Fibroblast of villous mesenchyme (primary cell): ENCODE measurements around the gene NPDC1. TPM values are rescaled to one million over a fixed set of nuclear protein-coding genes. Genes with fewer than 3 reads are reported as not detected.
A peak's percentile ranks its signal among the peaks of the same experiment; 100 is the strongest.

Source experiments
- DNase-seq: peaks from one replicate; pipeline ENCODE4 v3.0.0-alpha.2; 2010; ENCODE audit warnings: low read depth
- H3K4me3 ChIP-seq: 2 replicates; pipeline ENCODE4 v1.5.1; 2011; ENCODE audit warnings: low read depth, mild to moderate bottlenecking, low read length
- CTCF ChIP-seq: IDR thresholded peaks from 2 replicates; pipeline ENCODE4 v1.5.1; 2012; ENCODE audit warnings: low read depth, mild to moderate bottlenecking, low read length; ENCODE audit not compliant: insufficient read depth
- total RNA-seq: library from RNA; depleted of rRNA; stranded (reverse); fragments of >200 nt; gene quantifications from 2 replicates; pipeline ENCODE4 v1.2.3, GENCODE V29; 2012

NPDC1 gene
- total RNA-seq, 1 donor: 13.0 TPM

GRCh38 chr9:137085920-137086530 is 40.0 kb upstream of the NPDC1 start:
- peak overlapping the region; percentile 80 for H3K4me3 ChIP-seq
- no peak for TF ChIP-seq CTCF
- peak; percentile 46 for DNase-seq

GRCh38 chr9:137084526-137084925 is 38.5 kb upstream of the NPDC1 start:
- no peak for DNase-seq
- H3K4me3 ChIP-seq: no peak overlapping the region
- no peak for TF ChIP-seq CTCF

GRCh38 chr9:137083394-137084004 is 37.5 kb upstream of the NPDC1 start:
- H3K4me3 ChIP-seq: no peak overlapping the region
- peak; percentile 95 for DNase-seq
- no peak for TF ChIP-seq CTCF

GRCh38 chr9:137082925-137083290 is 36.9 kb upstream of the NPDC1 start:
- no peak for DNase-seq
- no peak for TF ChIP-seq CTCF
- no peak overlapping the region for H3K4me3 ChIP-seq

GRCh38 chr9:137082222-137082924 is 36.4 kb upstream of the NPDC1 start:
- TF ChIP-seq CTCF: no peak
- no peak for DNase-seq

GRCh38 chr9:137080260-137081122 is 34.5 kb upstream of the NPDC1 start:
- DNase-seq: no peak
- no peak overlapping the region for H3K4me3 ChIP-seq
- no peak for TF ChIP-seq CTCF

More at GRCh38 chr9:137082222-137082924, 36.4 kb upstream of the NPDC1 start:
- no peak overlapping the region for H3K4me3 ChIP-seq
